CD4-positive, alpha-beta T cell treated with Interleukin-1 beta for 1 hour (primary cell): ENCODE data around the gene PZP.

Source experiments
- DNase-seq, 2 donors: peaks; one replicate each; pipeline ENCODE4 v3.0.0-alpha.2; 2020 to 2022

PZP gene

GRCh38 chr12:9101018-9101687, 107.0 kb downstream of the PZP start:
- DNase-seq = no peak

- DNase-seq = no peak
These were observed 108.5 kb downstream of the PZP start for GRCh38 chr12:9099552-9100190.
